Measurements from ENCODE around the gene MGAT5B.

- TF ChIP-seq CTCF (IDR thresholded peaks at IDR 0.05), result no peak
- no peak for TF ChIP-seq POLR2A (IDR thresholded peaks at IDR 0.05)
- no peak for TF ChIP-seq POLR2AphosphoS5 (IDR thresholded peaks at IDR 0.05)
- TF ChIP-seq EP300 (IDR thresholded peaks at IDR 0.05), result no peak
Measured at GRCh38 chr17:76820561-76820960, 47.6 kb upstream of the MGAT5B start.

Data from sigmoid colon (tissue), 4 donors.